ENCODE data around the gene HS3ST5.

DNA sequence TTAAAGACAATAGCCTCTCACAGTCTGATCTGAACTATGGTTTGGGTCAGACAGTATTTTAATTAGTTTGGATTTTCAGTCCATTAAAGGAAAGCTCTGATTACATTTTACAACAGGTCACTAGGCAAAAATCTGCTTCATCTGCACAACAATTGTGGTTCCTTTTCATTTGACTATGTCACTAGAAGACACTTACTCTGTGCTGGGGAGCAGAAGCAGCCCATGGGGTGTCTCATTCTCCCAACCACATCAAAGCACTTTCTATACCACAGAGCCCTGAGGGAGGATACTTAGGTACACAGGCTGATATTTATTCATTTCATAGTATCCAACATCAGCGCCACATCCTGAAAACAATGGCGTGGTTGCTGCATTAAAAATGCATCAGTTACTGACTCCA is 335.3 kb downstream of the HS3ST5 start:
- TF ChIP-seq, protein P1, sequence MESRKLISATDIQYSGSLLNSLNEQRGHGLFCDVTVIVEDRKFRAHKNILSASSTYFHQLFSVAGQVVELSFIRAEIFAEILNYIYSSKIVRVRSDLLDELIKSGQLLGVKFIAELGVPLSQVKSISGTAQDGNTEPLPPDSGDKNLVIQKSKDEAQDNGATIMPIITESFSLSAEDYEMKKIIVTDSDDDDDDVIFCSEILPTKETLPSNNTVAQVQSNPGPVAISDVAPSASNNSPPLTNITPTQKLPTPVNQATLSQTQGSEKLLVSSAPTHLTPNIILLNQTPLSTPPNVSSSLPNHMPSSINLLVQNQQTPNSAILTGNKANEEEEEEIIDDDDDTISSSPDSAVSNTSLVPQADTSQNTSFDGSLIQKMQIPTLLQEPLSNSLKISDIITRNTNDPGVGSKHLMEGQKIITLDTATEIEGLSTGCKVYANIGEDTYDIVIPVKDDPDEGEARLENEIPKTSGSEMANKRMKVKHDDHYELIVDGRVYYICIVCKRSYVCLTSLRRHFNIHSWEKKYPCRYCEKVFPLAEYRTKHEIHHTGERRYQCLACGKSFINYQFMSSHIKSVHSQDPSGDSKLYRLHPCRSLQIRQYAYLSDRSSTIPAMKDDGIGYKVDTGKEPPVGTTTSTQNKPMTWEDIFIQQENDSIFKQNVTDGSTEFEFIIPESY (IDR thresholded peaks at IDR 0.05; ENCODE audit: extremely low read depth, insufficient replicate concordance, low read length), result no peak
- no peak for TF ChIP-seq SRF (IDR thresholded peaks at IDR 0.05; ENCODE audit: low read depth)
- TF ChIP-seq POLR2AphosphoS5 (IDR thresholded peaks at IDR 0.05; ENCODE audit: low read depth, low read length), result no peak
- no peak for TF ChIP-seq CEBPB (IDR thresholded peaks at IDR 0.05; ENCODE audit: low read depth)
- TF ChIP-seq, protein P2, sequence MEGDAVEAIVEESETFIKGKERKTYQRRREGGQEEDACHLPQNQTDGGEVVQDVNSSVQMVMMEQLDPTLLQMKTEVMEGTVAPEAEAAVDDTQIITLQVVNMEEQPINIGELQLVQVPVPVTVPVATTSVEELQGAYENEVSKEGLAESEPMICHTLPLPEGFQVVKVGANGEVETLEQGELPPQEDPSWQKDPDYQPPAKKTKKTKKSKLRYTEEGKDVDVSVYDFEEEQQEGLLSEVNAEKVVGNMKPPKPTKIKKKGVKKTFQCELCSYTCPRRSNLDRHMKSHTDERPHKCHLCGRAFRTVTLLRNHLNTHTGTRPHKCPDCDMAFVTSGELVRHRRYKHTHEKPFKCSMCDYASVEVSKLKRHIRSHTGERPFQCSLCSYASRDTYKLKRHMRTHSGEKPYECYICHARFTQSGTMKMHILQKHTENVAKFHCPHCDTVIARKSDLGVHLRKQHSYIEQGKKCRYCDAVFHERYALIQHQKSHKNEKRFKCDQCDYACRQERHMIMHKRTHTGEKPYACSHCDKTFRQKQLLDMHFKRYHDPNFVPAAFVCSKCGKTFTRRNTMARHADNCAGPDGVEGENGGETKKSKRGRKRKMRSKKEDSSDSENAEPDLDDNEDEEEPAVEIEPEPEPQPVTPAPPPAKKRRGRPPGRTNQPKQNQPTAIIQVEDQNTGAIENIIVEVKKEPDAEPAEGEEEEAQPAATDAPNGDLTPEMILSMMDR (IDR thresholded peaks at IDR 0.05 in 2 of 3, conservative IDR thresholded peaks at IDR 0.05 in 1 of 3; ENCODE audit: borderline replicate concordance in 1 of 3, insufficient read depth in 1 of 3, low read depth in 2 of 3, low read length in 2 of 3), result no peak
- no peak for TF ChIP-seq POLR2A (IDR thresholded peaks at IDR 0.05; ENCODE audit: borderline replicate concordance, extremely low read depth, insufficient read depth, insufficient read length)
- TF ChIP-seq ZNF274 (IDR thresholded peaks at IDR 0.05; ENCODE audit: low read depth, low read length), result no peak
- TF ChIP-seq EZH2 (IDR thresholded peaks at IDR 0.05), result no peak
- no peak for TF ChIP-seq SIN3A (IDR thresholded peaks at IDR 0.05; ENCODE audit: low read depth)
- TF ChIP-seq EZH2phosphoT487 (IDR thresholded peaks at IDR 0.05; ENCODE audit: borderline replicate concordance), result no peak

All from HCT116 (cell line).